Fibroblast of the aortic adventitia (primary cell): ENCODE results near the gene GDE1. TPM values are rescaled to one million over a fixed set of nuclear protein-coding genes. Genes with fewer than 3 reads are reported as not detected.

ENCODE experiments used
- DNase-seq: peaks from one replicate; pipeline ENCODE4 v3.0.0-alpha.2; 2010; ENCODE audit warnings: low read depth
- H3K4me3 ChIP-seq: 2 replicates; pipeline ENCODE4 v1.5.1; 2011; ENCODE audit warnings: low read depth, mild to moderate bottlenecking, control low read depth, low read length, moderate library complexity
- CTCF ChIP-seq: IDR thresholded peaks from 2 replicates; pipeline ENCODE4 v1.5.1; 2011; ENCODE audit warnings: mild to moderate bottlenecking, low read length, control low read depth, inconsistent platforms; ENCODE audit not compliant: insufficient read depth
- total RNA-seq: library from RNA; depleted of rRNA; stranded (reverse); fragments of >200 nt; gene quantifications from 2 replicates; pipeline ENCODE4 v1.2.3, GENCODE V29; 2012; ENCODE audit warnings: low replicate concordance

Gene GDE1
- total RNA-seq, 1 donor = 59.9 TPM

DNA sequence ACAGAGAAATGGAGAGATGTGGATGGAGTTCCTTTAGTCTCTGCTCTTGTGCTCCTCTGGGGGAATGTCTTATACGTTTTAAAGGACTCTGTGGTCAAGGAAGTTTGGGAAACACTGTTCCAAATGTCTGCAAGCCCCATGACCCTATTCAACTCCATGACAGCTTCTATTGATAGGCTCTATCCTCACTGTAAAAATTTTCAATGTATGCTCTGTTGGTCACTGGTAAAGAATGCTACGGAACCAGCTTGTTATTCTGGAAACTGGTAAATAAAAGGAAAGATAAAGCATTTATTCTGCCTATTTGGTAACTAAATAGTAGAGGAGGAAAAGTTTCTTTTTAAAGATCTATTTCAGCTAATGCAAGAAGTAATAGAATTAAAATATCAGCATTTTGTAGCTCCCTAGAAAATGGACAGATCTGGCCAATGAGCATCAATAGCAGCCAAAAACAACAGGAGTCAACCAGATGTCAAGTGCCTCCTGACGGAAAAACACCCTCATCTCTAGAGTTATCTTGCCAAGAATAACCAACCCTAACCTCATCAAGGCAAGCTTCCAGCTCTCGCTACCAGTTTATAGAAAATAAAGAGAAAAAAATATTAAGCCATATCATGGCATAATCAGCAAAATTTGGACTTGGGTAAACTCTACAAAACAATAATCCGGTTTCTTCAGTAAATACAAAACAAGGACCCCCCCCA is 16.1 kb downstream of the GDE1 start:
- TF ChIP-seq CTCF = no peak
- H3K4me3 ChIP-seq = no peak overlapping the region
- DNase-seq = peak; percentile 86

DNA sequence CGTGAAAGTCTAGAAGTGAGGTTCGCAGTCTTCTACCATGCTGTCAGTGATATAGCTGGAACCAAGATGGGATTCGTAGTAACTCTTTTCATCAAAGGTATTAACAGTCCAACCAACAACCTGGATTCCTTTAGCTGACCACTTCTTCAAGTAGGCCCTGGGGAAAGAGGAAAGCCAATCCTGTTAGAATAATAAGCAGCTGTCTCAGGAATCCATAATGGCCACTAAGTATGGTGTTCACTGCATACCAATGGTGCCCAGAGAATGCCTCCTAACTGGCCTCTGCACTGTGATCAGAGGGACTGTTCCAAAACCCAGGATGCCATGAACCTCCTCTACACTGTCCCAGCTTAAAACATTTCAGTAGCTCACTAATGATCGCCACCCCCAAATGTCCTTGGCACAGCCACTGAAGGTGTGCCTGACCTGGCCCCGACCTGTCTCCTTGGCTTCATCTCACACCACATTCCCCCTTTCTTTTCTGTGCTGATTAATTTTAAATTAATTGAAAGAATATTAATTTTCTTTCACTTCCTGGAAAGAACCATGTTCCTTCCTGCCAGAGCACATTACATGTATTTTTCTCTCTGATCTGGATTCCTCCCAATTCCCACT is 18.3 kb downstream of the GDE1 start:
- no peak for DNase-seq
- no peak overlapping the region for H3K4me3 ChIP-seq
- TF ChIP-seq CTCF = no peak

- peak; percentile 81 for TF ChIP-seq CTCF
- peak; percentile 84 for DNase-seq
- H3K4me3 ChIP-seq = no peak overlapping the region
These were observed 19.3 kb downstream of the GDE1 start for GRCh38 chr16:19502395-19503131.

DNA sequence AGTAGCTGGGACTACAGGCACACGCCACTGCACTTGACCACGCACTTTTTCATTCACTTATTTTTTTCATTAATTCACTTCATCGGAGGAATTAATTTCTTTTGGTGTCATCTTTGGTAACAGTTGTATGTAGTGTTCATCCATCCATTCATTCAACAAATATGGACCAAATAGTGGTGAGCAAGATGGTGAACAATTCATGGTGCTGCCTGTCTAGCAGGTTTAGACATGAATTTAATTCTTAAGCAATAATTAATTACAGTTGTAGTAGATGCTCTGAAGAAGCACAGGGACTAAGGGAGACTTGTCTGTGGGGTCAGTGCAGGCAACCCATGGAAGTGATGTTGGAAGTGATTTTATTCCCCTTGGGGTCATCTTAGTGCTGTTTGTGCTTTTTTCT is 22.4 kb downstream of the GDE1 start:
- DNase-seq = no peak

GRCh38 chr16:19499006-19499405 is 22.9 kb downstream of the GDE1 start:
- no peak overlapping the region for H3K4me3 ChIP-seq
- no peak for DNase-seq
- TF ChIP-seq CTCF = no peak

More for the DNA sequence above, 22.4 kb downstream of the GDE1 start:
- no peak overlapping the region for H3K4me3 ChIP-seq
- no peak for TF ChIP-seq CTCF

DNA sequence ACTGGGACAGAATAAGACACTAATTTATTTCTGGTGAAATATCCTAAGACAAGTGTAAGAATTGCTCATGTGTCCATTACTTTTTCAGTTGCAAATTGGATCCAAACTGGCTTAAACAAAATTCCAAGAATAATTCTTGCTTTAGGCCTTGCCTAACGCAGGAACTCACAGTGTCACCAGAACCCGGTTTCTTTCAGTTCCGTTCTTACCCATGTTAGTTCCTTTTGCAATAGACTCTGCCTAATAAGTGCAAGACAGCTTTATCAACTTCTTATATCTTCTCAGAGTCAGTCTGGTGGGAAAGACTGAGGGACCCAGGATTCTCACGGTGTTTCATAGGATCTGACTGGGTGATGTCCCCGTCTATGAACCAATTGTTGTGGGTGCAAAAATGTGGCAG is 24.7 kb downstream of the GDE1 start:
- H3K4me3 ChIP-seq = no peak overlapping the region
- no peak for DNase-seq
- TF ChIP-seq CTCF = no peak
